CD4-positive, alpha-beta T cell treated with Interleukin-17A for 4 hours (primary cell): ENCODE results near the gene CD28.

ENCODE experiments used
- DNase-seq: peaks from one replicate; pipeline ENCODE4 v3.0.0-alpha.2; 2020; ENCODE audit warnings: mixed read lengths

CD28 gene

GRCh38 chr2:203706403-203706802, at the start of gene CD28:
Gene CD28 (plus strand): TSS chr2:203706639. CDS start chr2:203706697, 58 bp downstream.
- DNase-seq = peak; percentile 89

GRCh38 chr2:203659331-203660049, 46.9 kb upstream of the CD28 start:
- no peak for DNase-seq

DNA sequence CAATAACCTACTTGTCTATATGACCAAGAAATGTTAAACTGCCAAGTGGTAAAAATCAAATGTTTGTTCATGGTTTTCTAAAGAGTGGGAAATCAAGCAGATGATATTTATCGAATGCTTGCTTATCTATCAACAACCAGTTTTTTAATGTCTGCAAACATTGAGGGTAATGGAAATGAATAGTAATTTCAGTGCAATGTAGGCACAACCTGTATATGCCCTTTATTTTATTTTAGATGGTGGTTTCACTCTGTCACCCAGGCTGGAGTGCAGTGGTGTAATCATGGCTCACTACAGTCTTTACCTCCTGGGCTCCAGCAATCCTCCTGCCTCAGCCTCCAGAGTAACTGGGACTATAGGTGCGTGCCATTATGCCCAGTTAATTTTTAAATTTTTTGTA, 46.0 kb upstream of the CD28 start:
- no peak for DNase-seq

- DNase-seq = no peak
These were observed 45.0 kb upstream of the CD28 start for GRCh38 chr2:203661279-203661908.

DNA sequence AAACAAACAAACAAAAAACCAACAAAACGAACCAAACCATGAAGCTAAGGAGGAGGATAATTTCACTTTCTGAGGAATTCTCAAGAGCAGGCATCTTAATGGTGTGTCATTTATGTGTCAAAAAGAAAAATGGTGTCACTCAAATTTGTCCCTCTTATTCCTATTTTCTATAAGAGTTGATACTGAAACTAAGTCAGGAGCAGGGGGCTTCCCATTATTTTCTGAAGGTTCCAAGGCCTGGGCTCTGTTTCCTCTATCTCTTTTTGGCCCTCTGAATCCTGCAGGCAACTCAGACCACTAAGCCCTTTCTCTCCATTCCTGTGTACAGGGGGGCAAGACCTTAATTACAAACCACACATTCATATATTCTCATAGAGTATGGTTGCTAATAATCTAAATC, 44.0 kb upstream of the CD28 start:
- no peak for DNase-seq

- no peak for DNase-seq
These were observed 43.5 kb upstream of the CD28 start for GRCh38 chr2:203662951-203663350.

- no peak for DNase-seq
These were observed 42.2 kb upstream of the CD28 start for GRCh38 chr2:203664029-203664755.

DNA sequence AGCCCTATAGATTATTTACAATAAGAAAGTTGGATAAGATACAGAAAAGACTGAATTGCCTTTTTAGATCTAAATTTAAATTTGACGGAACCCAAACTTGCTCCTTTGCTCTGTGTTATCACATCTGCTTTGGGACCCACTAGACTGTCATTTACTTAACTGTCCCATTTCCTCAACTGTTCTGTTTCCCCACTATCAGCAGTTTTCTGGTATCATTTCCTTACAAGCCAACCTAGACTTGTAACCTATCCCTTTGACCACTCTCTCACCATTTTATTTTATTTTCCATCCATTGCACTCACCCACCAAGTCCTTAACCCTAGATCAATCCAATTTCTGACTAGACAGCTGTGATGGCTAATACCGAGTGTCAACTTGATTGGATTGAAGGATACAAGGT, 38.6 kb upstream of the CD28 start:
- no peak for DNase-seq

GRCh38 chr2:203669820-203670219, 36.6 kb upstream of the CD28 start:
- no peak for DNase-seq

GRCh38 chr2:203670939-203671338, 35.5 kb upstream of the CD28 start:
- DNase-seq = no peak

- DNase-seq = no peak
These were observed 34.6 kb upstream of the CD28 start for GRCh38 chr2:203671876-203672275.

DNA sequence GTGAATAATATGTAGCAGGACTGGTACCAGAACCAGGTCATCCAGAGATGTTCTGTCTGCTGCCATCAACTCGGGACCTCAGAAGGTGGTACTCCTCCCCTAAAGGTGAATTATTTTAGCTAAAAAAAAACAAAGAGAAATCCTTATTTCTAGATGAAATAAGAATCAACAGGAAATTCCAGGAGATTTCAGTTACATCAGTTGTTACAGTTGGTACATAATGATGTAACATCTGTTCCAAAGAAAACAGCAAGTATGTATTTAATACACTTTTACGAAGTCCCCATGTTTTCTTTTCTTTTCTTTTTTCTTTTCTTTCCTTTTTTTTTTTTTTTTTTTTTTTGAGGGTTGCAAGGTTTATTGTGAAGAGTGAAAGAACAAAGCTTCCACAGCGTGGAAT, 33.6 kb upstream of the CD28 start:
- DNase-seq = no peak

GRCh38 chr2:203673933-203674332, 32.5 kb upstream of the CD28 start:
- DNase-seq = no peak

GRCh38 chr2:203675086-203675485, 31.4 kb upstream of the CD28 start:
- no peak for DNase-seq

- DNase-seq = no peak
These were observed 27.5 kb upstream of the CD28 start for GRCh38 chr2:203678971-203679370.

GRCh38 chr2:203679401-203679800, 27.0 kb upstream of the CD28 start:
- DNase-seq = no peak

GRCh38 chr2:203681978-203682377, 24.5 kb upstream of the CD28 start:
- peak; percentile 44 for DNase-seq

GRCh38 chr2:203682688-203683130, 23.7 kb upstream of the CD28 start:
- DNase-seq = no peak

- DNase-seq = no peak
These were observed 23.0 kb upstream of the CD28 start for GRCh38 chr2:203683421-203683820.

DNA sequence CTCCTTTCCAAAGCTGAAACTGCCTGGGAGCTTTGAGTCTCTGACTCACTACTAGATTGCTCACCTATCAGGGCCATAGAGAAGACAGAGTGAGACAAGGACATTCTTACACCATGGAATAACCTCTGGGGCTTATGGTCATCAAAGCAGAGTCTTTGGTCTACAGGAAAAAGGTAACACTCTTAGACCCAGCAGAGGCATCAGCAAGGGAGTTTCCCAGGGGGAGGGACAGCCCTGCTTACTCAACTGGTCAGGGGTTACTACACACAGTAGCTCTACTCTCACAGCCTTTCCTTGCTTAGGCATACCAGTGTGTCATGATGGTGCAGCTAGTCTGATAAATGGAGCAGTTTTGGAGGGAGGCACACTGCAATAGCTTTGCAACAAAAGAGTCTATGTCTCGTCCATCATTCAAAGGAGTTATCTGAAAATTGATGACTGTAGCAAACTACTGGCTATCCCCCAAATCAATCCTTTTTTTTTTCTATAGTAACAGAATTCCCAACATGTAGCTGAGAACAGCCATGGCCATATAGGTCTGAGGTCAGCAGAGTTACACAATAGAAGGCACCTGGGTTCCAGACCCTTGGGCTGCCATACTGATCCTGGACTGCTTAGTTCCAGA, 22.4 kb upstream of the CD28 start:
- no peak for DNase-seq

DNA sequence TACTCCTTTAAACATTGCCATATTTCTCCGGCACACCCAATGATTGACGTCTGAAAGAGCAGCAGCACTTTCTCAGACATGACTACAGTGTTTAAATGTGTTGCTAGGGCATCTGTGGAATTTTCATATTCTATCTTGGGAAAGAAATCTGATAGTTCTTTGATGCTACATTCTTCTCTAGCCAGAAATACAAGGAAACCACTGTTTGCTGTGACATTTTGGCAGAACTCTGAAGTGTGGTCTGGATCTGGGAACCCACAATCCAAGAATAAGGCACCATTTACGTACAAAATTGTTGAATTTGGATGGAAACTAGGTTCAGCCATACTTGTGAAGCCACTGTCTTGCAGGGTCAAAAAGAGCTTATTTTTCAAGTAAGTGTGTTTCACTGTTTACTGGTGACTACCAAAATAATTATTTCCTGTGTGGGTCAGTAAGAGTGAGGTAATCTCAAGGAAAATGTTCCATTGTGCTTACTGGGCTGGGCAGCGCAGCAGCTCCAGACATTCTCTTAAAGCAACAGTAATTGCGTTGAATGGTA, 21.3 kb upstream of the CD28 start:
- DNase-seq = no peak

- no peak for DNase-seq
These were observed 20.5 kb upstream of the CD28 start for GRCh38 chr2:203685789-203686420.

- no peak for DNase-seq
These were observed 19.3 kb upstream of the CD28 start for GRCh38 chr2:203687165-203687564.
